GM23248 (cell line): ENCODE results near the gene ATG13.
"Not testable (repeated sequence)": the region's sequence is repeated elsewhere in the genome, so short reads cannot be mapped to it uniquely, and the experiment has no call there.

ENCODE experiments used
- EZH2 ChIP-seq: fragments of 200-600 bp; sonication (generic); IDR thresholded peaks from 2 replicates; pipeline ENCODE4 v1.6.1; 2018; ENCODE audit warnings: antibody characterized with exemption, mild to moderate bottlenecking; ENCODE audit not compliant: insufficient read depth, poor library complexity, severe bottlenecking
- EZH2phosphoT487 ChIP-seq: fragments of 200-600 bp; sonication (generic); IDR thresholded peaks from 2 replicates; pipeline ENCODE4 v1.6.1; 2018; ENCODE audit warnings: antibody characterized with exemption, moderate library complexity, mild to moderate bottlenecking, low read depth; ENCODE audit not compliant: insufficient read depth

GRCh38 chr11:46709351-46709750 is 92.0 kb downstream of the ATG13 start:
- not testable (repeated sequence) for TF ChIP-seq EZH2, EZH2phosphoT487
